Breast epithelium (tissue), 3 donors: ENCODE measurements around the gene SSH2.

Experiments
- CTCF ChIP-seq, 3 donors: fragments of 450-650 bp; IDR thresholded peaks; one replicate each; pipeline ENCODE4 v1.5.1; 2016 to 2017; ENCODE audit warnings: antibody characterized with exemption in 3 of 3, mild to moderate bottlenecking in 3 of 3, moderate library complexity in 3 of 3
- POLR2AphosphoS5 ChIP-seq, 3 donors: sonication (generic); formaldehyde crosslinking; IDR thresholded peaks; one replicate each; pipeline ENCODE4 v1.6.1; 2017; ENCODE audit warnings: antibody characterized with exemption in 3 of 3

- TF ChIP-seq CTCF (IDR thresholded peaks at IDR 0.05) (no peak), POLR2AphosphoS5 (IDR thresholded peaks at IDR 0.05) (no peak)
Observed at GRCh38 chr17:29622337-29623282, 307.4 kb downstream of the SSH2 start, which contains the start of gene CORO6.
